Measurements from ENCODE around the gene CA10.

The CA10 gene

GRCh38 chr17:52145476-52145875 lies 13.0 kb downstream of the CA10 start:
- DNase-seq: no peak

GRCh38 chr17:52143542-52143941 lies 15.0 kb downstream of the CA10 start:
- no peak for DNase-seq

DNA sequence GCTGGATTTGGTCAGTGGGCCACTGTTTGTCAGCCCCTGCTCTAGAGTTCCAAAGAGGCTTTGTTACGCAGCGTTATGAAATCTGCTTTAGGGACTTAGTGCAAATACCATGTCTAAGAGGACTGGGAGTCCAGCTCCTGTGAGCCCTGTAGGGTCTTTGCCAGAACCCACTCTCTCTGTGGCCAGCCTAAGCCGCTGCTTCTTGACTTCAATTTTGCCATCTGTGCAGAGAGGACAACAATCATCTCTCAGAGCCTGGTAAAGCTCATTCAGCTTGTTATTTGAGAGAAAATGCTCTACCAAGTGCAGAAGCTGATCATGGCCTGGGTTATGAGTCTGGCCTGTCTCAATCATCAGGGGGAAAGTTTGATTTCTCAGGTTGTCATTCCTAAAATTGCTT lies 17.9 kb downstream of the CA10 start:
- no peak for DNase-seq

- DNase-seq: no peak
Observed at GRCh38 chr17:52138752-52139151, 19.8 kb downstream of the CA10 start.

- DNase-seq: no peak
Observed at GRCh38 chr17:52138350-52138749, 20.2 kb downstream of the CA10 start.

DNA sequence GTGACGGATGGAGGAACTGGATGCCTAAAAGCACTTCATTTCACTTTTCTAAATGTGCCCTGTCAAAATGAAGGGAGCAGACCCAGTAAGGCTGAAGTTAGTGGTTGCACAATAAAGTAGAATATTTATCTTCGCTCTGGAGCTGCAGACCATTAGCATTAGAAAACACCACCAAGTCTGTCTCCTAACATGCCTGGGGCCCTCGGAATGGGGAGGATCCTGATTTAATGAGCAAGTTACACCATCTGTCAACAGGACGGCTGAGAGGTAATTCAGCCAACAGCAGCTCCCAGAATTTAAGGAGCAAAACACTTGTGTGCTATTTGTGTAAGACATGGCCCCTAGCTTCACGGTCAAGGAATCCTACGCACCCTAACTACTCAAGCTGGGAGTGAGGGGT lies 22.3 kb downstream of the CA10 start:
- DNase-seq: no peak

GRCh38 chr17:52134641-52135040 lies 23.9 kb downstream of the CA10 start:
- DNase-seq: no peak

DNA sequence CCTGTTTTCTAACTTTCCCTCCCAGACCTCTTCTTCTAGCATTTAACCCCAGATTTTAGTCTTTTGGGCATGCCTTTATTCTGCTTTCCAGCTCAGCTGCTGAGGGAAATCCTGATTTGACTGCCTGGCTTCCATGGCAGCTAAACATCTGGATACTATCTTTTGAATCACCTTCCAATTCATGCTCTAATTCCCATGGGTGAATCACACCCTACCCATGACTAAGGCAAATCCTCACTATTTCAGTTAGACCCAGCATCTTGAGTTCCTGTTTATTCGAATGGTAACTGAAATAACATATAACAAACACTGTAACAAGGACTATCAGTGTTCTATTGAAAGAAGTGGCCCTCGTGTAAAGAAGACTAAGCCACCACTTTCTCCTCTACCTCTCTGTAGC lies 29.8 kb downstream of the CA10 start:
- no peak for DNase-seq

DNA sequence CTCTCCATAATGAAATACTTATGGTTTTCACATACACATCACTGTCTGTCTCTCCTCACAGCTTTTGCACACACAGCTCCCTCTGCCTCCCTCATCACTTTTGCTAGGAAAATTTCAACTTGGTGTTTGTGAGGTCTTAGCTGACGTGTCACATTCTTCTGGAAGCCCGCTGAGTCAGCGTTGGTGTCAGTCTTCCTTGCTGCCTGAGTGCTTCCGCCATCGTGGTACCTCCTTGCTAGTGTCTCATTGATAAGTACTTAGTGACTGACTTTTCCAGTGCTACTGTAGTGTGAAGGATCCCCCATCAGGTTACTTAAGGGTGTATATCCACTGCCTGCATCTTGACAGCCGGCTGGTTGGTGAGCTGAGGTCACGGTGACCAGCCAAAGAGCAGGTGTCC lies 33.5 kb downstream of the CA10 start:
- no peak for DNase-seq

GRCh38 chr17:52124561-52124960 lies 34.0 kb downstream of the CA10 start:
- no peak for DNase-seq

GRCh38 chr17:52120465-52120864 lies 38.0 kb downstream of the CA10 start:
- no peak for DNase-seq

- no peak for DNase-seq
Observed at GRCh38 chr17:52110923-52111581, 47.5 kb downstream of the CA10 start.

DNA sequence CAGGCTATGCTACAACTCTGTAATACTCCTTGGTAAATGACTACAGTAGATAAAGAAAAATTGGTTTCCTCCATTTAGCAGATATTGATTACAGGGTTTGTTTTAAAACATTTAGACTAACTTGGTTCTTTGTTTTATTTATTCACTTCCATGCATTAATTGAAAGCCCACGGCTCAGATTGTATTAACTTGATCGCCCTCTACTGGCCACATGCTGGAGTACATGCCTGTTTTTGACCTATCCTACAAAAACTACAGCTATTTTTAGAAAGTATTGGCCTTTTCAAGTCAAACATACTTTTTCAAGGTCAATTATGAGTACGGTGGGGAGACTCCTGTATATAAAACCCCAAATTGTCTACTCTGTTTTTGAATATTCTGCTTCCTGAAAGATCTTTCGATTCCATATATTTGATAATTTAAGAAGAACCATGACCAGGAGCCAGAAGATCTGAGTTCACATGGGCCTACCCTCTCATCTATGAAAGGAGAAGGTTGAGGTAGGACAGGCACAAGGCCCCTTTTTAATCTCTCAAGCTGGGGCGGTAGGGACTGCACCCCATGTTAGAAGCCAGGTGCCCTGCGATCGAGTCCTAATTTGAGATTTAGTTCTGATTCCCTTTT lies 51.8 kb downstream of the CA10 start:
- peak; percentile 41 to 52 for DNase-seq

- no peak for DNase-seq
Observed at GRCh38 chr17:52106072-52106471, 52.4 kb downstream of the CA10 start.

DNA sequence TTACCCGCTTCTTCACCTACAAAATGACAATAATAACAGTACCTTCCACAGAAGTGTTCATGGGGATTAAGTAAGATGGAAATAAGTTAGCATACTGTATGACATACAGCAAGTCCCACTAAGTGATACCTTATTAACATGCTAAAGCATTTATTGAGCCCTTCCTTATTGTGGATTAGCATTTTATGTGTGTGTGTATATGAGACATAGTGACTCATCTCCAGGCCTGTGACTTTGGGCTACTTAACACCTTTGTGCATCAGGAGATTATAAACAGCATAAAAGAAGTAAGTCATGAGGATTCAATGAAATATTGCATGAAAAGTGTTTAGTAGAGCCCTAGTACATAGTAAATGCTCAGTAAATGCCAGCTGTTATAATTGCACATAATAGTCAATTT lies 52.9 kb downstream of the CA10 start:
- no peak for DNase-seq

DNA sequence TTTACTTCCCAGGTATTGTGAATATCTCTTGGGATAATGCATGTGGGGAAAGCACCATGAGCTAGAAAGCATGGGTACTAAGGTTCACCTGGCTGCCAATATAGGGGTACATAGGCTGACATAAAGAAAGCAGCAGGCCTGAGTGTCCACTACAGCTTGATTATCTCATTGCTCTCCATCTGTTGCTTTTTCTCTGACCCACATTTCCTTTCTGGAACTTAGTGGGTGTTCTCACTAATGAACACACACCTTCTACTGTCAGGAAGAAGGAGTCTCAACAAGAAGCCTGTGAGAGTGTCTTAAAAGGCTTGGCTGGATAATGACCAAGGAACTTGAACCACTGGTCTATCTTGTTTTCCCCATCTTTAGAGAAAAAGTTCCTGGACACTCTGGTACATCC lies 62.5 kb downstream of the CA10 start:
- DNase-seq: no peak

DNA sequence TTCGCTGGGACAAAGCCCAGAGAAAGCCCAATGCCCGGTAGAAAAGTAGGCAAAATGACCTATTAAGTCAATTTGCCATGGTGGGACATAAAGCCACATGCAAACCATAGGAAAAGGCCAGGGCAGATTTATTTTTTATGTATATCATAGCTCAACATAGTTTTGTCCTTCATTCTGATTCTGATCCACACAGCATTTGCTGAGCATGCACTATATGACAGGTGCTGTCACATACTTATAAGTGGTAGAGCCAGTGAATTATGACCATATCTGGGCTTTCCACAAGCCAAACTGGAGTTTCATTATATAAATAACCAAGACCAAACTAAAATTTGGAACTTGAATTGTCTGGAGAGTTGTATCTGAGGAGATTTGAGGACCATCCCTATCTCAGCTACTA lies 74.3 kb downstream of the CA10 start:
- DNase-seq: no peak

- no peak for DNase-seq
Observed at GRCh38 chr17:52079496-52079895, 79.0 kb downstream of the CA10 start.

- DNase-seq: no peak
Observed at GRCh38 chr17:52071712-52072111, 86.8 kb downstream of the CA10 start.

DNA sequence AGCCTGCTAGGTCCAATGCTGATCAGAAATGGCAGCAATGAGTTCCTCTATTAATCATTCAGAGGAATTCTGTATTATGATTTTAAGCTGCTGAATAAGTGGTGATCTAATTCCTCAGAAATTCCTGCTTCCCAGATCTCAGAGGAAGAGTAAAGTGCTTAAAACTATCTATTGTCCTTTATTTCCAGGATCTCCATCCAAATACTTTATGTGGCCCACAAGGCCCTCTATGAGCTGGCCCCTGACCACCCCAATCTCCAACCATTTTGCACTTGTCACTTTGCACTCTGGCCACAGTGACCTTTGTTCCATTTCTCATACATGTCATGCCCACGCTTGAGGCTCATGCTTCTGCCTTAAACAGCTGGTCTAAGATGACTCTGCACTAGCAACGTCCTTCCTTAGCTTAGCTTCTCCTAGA lies 93.7 kb downstream of the CA10 start:
- no peak for DNase-seq

GRCh38 chr17:52049496-52049895 lies 109.0 kb downstream of the CA10 start:
- no peak for DNase-seq

DNA sequence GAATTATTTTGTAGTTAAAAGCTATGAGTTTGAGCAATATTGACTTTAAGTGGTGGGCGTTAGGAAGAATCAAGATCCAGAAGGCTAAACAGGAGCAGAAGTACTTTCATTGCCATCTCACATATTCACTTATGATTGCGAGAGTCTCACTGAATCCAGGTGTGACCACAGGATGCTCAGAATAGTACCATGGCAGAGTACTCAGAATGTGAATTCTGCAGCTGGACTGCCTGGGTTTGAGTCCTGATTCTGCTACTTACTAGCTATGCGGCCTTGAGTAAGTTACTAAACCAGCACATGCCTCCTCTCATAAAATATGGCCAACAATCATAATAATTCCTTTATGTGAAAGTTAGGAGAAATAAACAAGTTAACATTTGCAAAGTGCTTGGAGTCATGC lies 109.5 kb downstream of the CA10 start:
- DNase-seq: no peak

DNA sequence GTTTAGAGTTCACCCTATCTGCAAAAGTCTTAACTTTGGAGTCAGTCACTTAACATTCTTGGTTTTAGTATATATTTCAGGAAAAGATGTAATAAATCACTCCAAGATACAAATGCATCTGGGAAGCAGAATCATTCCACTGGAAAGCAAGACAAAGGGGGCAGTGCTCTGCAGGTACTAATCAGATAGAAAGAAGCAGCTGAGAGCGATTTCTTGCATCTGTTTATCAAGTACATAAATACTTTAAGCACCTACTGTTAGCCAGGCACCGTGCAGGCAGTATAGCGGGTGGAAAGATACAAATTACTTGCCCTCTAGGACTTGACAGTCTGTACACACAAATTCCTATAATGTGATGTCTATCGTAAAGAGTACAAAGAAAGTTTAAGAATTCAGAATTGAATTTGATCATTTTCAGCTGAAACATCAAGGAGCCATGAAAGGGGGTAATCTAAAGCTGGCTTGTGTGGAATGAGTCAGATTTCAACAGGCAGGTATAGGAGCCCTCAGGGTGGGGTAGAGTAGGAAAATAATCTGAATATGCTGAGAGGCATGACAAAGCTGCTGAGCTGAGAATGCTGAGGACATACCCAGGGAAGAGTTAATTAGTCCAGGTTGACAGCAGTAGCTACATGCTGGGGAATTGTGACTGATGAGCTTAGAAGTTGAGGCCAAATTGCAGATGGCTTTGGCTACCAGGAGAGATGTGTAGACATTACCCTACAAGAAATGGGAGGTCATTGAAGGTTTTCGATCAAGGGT lies 110.2 kb downstream of the CA10 start:
- no peak for DNase-seq

DNA sequence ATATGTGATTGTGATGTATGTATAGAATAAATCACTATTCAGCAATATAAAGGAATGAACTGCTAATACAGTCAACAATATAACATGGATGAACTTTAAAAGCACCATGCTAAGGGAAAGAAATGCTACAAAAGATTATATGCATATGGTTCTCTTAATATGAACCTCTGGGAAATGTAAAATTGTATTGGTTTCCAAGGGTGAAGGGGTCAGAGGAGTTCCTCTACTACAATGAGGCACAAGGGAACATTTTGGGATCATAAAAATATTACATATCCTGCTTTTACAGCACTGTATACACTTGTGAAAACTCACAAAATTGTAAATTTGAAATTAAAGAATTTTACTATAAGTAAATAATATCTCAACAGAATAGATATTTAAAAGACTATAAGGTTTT lies 111.4 kb downstream of the CA10 start:
- no peak for DNase-seq
